HG02571 (cell line): Measurements from ENCODE around the gene C6orf136.
"Not testable (repeated sequence)": the region's sequence is repeated elsewhere in the genome, so short reads cannot be mapped to it uniquely, and the experiment has no call there.

Experiments used
- ATAC-seq: cut with Tn5 transposase; IDR thresholded peaks from one replicate; pipeline ENCODE4 v1.9.1; 2021; ENCODE audit warnings: mild to moderate bottlenecking, moderate library complexity; ENCODE audit not compliant: unreplicated experiment

The C6orf136 gene

GRCh38 chr6:30646450-30647241 lies at the start of gene C6orf136:
Gene C6orf136, plus strand, starts transcription at chr6:30647133. Its CDS starts 99 bp downstream, at chr6:30647232.
- peak; percentile 43 for ATAC-seq

GRCh38 chr6:30597315-30598144 lies 49.4 kb upstream of the C6orf136 start:
- not testable (repeated sequence) for ATAC-seq

GRCh38 chr6:30598912-30599624 lies 47.9 kb upstream of the C6orf136 start:
- no peak for ATAC-seq

- no peak for ATAC-seq
Measured at GRCh38 chr6:30599625-30600324, 47.2 kb upstream of the C6orf136 start.

- ATAC-seq: no peak
Measured at GRCh38 chr6:30600451-30600961, 46.4 kb upstream of the C6orf136 start.

GRCh38 chr6:30601436-30601814 lies 45.5 kb upstream of the C6orf136 start:
- no peak for ATAC-seq

GRCh38 chr6:30601815-30602641 lies 44.9 kb upstream of the C6orf136 start:
- ATAC-seq: no peak

- ATAC-seq: no peak
Measured at GRCh38 chr6:30603961-30604360, 43.0 kb upstream of the C6orf136 start.

- ATAC-seq: no peak
Measured at GRCh38 chr6:30610065-30610464, 36.9 kb upstream of the C6orf136 start.

GRCh38 chr6:30611150-30611855 lies 35.6 kb upstream of the C6orf136 start:
- ATAC-seq: no peak

GRCh38 chr6:30611856-30612194 lies 35.1 kb upstream of the C6orf136 start:
- no peak for ATAC-seq

GRCh38 chr6:30612213-30612612 lies 34.7 kb upstream of the C6orf136 start:
- ATAC-seq: no peak

GRCh38 chr6:30612687-30613248 lies 34.2 kb upstream of the C6orf136 start:
- ATAC-seq: no peak

GRCh38 chr6:30613251-30614043 lies 33.5 kb upstream of the C6orf136 start:
- ATAC-seq: no peak

GRCh38 chr6:30614044-30614842 lies 32.7 kb upstream of the C6orf136 start:
- no peak for ATAC-seq

- peak; percentile 29 for ATAC-seq
Measured at GRCh38 chr6:30614843-30615218, 32.1 kb upstream of the C6orf136 start.

GRCh38 chr6:30615219-30615957 lies 31.5 kb upstream of the C6orf136 start:
- no peak for ATAC-seq
